GM19328 (cell line): ENCODE data around the gene MTHFD1L.
"Not testable (repeated sequence)": the region's sequence is repeated elsewhere in the genome, so short reads cannot be mapped to it uniquely, and the experiment has no call there.

Experiments used
- ATAC-seq: cut with Tn5 transposase; IDR thresholded peaks from one replicate; pipeline ENCODE4 v1.9.1; 2021; ENCODE audit warnings: mild to moderate bottlenecking, moderate library complexity; ENCODE audit not compliant: unreplicated experiment

MTHFD1L gene

GRCh38 chr6:151036869-151037680, 171.6 kb downstream of the MTHFD1L start:
- ATAC-seq = no peak

GRCh38 chr6:151038616-151039015, 173.1 kb downstream of the MTHFD1L start:
- no peak for ATAC-seq

- not testable (repeated sequence) for ATAC-seq
Observed at GRCh38 chr6:151040888-151041521, 175.5 kb downstream of the MTHFD1L start.

DNA sequence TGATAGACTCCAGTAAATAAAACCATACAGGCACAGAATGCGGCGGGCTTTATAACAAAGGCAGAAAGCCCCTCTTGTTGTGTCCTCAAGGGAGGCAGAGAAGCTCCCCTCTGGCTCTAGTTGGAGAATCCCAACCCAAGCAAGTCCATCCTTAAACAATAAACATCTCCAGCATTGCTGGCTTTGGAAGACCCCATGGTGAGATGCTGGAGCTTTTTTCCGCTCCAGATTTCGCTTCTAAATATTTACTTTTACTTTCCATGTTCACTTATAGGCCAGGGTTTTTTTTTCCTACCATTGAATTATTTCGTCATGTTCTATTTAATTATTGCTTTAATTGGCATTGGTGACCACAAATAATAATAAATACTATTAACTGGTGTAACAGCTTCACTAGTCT, 176.2 kb downstream of the MTHFD1L start:
- no peak for ATAC-seq

DNA sequence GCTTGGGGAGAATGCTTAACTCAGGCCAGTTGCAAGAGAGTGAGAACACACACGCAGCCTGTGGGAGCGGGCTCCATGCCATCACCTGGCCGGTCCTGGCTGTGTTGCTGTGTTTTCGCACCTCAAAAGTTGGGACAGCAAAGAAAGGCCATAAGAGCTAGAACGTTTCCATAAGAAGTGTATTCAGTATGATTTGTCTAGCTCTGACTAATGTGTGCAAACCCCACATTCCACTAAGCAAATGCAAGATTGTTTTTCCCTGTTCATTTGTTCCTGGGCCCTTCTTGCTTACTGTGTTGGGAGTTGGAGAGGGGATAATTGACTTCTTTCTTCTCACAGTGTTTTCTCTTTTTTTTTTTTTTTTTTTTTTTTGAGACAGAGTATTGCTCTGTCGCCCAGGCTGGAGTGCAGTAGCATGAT, 177.4 kb downstream of the MTHFD1L start:
- not testable (repeated sequence) for ATAC-seq

DNA sequence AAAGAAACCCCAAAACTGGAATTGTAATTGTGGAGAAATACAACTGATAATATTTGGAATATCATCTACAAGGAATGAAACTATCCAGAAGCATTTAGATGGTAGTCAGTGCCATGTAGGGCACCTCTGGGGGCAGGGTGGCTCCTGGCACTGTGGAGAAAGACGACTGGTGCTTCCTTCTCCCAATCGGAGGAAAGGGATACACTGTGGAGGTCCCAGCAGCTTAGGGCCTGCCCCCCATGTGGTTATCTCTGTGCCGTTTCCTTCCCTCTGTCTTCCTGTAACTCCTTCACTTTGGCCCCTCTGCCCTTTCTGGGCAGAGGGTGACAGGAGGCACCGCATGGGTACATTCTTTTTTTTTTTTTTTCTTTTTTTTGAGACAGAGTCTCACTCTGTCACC, 178.4 kb downstream of the MTHFD1L start:
- no peak for ATAC-seq

GRCh38 chr6:151044465-151045441, 179.3 kb downstream of the MTHFD1L start:
- no peak for ATAC-seq

DNA sequence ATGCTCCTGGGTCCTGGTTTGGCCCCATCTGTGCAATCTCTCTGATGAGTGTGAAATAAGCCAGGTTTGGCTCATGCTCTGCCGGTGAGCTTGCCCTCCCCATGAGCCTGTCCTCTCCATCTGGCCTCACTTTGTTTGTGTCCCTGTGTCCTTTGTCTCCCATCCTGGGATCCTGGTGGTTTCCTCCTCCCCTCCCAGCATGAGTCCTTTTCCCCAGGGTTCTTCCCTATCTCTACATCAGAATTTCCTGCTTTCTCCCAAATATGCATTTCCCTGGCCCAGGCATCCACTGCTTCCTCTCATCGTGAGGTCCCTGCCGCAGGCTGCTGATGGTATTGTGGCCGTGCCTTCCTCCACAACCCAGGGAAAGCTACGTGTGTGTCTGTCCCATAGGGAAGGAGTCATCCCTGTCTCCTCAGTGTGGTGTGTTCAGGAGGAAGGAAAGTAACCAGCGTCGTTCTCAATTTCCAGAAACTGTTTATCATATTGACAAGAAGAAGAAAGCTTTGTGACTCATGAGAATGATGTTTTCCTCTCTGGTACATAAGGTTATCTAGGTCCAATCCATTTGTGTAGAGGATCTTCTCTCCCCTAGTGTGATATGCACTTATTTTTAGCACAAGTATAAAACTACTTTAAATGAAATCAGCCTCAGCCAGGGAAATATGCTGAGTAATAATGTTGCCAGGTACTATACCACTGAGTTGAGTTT, 180.2 kb downstream of the MTHFD1L start:
- not testable (repeated sequence) for ATAC-seq

DNA sequence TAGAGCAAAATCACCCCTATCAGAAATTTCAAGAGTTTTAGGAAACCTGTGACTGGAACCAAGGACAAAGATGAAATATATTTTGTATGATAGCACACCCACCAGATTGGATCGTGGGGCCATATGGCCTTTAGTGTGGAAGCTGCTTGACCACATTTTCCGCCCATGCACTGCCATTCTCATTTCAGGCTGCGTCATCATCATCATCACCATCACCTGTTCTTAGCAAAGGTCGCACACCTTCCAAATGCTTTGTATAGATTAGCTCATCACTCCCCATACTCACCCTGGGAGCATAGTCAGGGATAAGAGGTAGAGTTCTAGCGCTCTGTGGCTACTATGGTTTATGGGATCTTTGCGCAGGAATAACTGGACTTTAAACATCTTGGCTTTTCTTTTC, 185.7 kb downstream of the MTHFD1L start:
- ATAC-seq = no peak

DNA sequence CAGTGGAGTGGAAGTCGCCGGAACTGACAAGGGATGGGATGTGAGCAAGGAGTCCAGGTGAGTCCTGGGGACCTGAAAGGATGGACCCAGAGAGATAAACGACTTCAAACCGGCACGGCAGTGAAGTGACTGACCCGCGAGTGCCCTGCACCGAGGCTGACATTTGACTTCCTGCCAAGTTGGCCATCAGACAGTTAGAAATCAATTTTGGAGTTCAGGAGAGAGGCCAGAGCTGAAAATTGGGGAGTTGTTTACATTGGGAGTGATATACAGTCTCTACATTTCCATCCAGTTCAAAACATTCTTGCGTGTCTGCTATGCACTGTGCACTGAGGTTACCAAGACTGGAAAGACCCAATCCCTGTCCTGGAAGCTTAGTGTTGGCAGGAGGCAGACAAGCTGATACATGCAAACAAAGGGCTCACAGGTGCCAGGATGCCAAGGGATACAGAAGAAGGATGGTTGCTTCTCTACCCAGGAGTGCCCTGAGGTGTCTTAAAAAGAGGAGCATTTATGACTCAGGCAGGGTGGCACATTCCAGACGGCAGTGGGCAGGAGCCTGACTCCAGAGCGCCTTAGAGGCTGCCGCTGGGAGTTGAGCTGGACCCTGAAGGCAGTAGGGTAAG, 186.6 kb downstream of the MTHFD1L start:
- ATAC-seq = no peak

- no peak for ATAC-seq
Observed at GRCh38 chr6:151054306-151054705, 188.8 kb downstream of the MTHFD1L start.

GRCh38 chr6:151056230-151056907, 190.9 kb downstream of the MTHFD1L start:
- ATAC-seq = no peak

- ATAC-seq = no peak
Observed at GRCh38 chr6:151057061-151057460, 191.6 kb downstream of the MTHFD1L start.

DNA sequence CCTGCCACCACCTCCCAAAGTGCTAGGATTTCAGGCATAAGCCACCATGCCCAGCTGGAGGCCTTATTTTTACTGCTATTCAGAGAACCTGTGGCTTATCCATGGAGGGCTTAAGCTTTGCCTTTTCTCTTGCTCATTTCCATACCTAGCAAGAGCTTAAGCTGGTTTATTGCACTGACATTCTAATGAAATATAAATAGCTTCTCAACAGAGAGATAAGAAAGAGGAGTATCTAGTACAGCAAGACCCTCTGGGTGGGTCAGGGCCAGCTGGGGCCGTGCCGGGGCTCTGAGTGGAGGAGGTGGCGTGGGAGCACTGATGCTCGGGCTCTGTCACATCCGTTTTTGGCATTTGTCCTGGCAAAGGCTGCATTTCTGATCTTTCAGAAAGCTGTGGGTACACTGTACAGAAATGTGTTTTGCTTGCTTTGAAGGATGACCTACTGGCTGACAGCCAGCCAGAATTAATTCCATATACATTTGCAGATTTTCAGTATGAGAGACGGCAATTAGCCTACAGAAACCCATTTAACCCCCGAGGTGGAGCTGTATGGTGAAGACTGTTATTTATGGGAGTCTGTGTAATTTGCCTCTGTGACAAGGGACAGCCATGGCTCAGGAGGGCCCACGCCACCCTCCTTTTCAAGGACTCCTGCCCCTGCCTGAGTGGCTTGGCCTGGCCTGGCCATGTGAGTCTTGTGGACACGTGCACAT, 192.7 kb downstream of the MTHFD1L start:
- ATAC-seq = no peak

- ATAC-seq = no peak
Observed at GRCh38 chr6:151059612-151060095, 194.2 kb downstream of the MTHFD1L start.

GRCh38 chr6:151060096-151060765, 194.7 kb downstream of the MTHFD1L start:
- no peak for ATAC-seq

- no peak for ATAC-seq
Observed at GRCh38 chr6:151060766-151061531, 195.4 kb downstream of the MTHFD1L start.
